Nucleus accumbens (tissue), 56 donors: ENCODE measurements around the gene INSC.

ENCODE experiments used
- DNase-seq, 56 donors: peaks; one replicate each; lab custom pipeline; 2025; lab: John Stamatoyannopoulos, UW

The INSC gene

GRCh38 chr11:15180212-15180792 lies 65.6 kb downstream of the INSC start:
- no peak for DNase-seq

GRCh38 chr11:15182372-15182771 lies 67.6 kb downstream of the INSC start:
- DNase-seq = no peak

GRCh38 chr11:15185021-15185420 lies 70.3 kb downstream of the INSC start:
- no peak for DNase-seq

GRCh38 chr11:15186146-15186545 lies 71.4 kb downstream of the INSC start:
- no peak for DNase-seq

- no peak for DNase-seq
Observed at GRCh38 chr11:15189189-15189588, 74.5 kb downstream of the INSC start.

- DNase-seq = no peak
Observed at GRCh38 chr11:15189641-15190365, 75.1 kb downstream of the INSC start.

- no peak for DNase-seq
Observed at GRCh38 chr11:15190611-15191010, 75.9 kb downstream of the INSC start.

- no peak for DNase-seq
Observed at GRCh38 chr11:15192005-15192556, 77.4 kb downstream of the INSC start.

GRCh38 chr11:15194671-15195415 lies 80.1 kb downstream of the INSC start:
- DNase-seq = no peak

- DNase-seq = no peak
Observed at GRCh38 chr11:15195454-15196200, 80.9 kb downstream of the INSC start.

- DNase-seq = no peak
Observed at GRCh38 chr11:15196704-15197103, 82.0 kb downstream of the INSC start.

GRCh38 chr11:15197696-15198095 lies 83.0 kb downstream of the INSC start:
- peak in 1 of 56 donors; percentile 21 for DNase-seq

GRCh38 chr11:15198284-15198683 lies 83.6 kb downstream of the INSC start:
- no peak for DNase-seq

GRCh38 chr11:15199693-15200092 lies 85.0 kb downstream of the INSC start:
- peak in 8 of 56 donors; percentile 11 to 31 (median 14) for DNase-seq

GRCh38 chr11:15200696-15201095 lies 86.0 kb downstream of the INSC start:
- no peak for DNase-seq

GRCh38 chr11:15201586-15201985 lies 86.9 kb downstream of the INSC start:
- no peak for DNase-seq

GRCh38 chr11:15202626-15203025 lies 87.9 kb downstream of the INSC start:
- no peak for DNase-seq

GRCh38 chr11:15204711-15205110 lies 90.0 kb downstream of the INSC start:
- no peak for DNase-seq

GRCh38 chr11:15206791-15207190 lies 92.1 kb downstream of the INSC start:
- DNase-seq = no peak

- peak in 53 of 56 donors; percentile 12 to 88 (median 54) for DNase-seq
Observed at GRCh38 chr11:15208378-15209222, 93.9 kb downstream of the INSC start.
